ENCODE measurements around the gene PLXNA1. TPM values are rescaled to one million over a fixed set of nuclear protein-coding genes. Genes with fewer than 3 reads are reported as not detected.

Gene PLXNA1
- total and polyA plus RNA-seq, 10 of the 15 experiments (the other 5 are each of a cell fraction or from before 2014, with no cell fraction given) = 0.03 to 16.4 (median 2.5) TPM

GRCh38 chr3:126963261-126964190 lies 19.4 kb upstream of the PLXNA1 start:
- ChIA-PET SMC1A (ENCODE audit: uncharacterized antibody, unreplicated experiment) (no interaction called here), POLR2A (no interaction called here), CTCF (interaction anchor here (0.6 to 1.1 kb wide), 2 partner anchors 25 to 44 kb away, joined by 3 to 4 read pairs; no protein-coding TSS in a partner anchor), RAD21 (ENCODE audit: unreplicated experiment) (no interaction called here)
- Histone ChIP-seq H3K79me2 (ENCODE audit: control insufficient read depth, insufficient read depth, low read length) (no peaks in the 10 kb centered on the region), H3K27ac (ENCODE audit: control insufficient read depth, insufficient read depth) (no peak overlapping the region), H3K4me2 (ENCODE audit: control insufficient read depth, insufficient read depth) (no peak overlapping the region), H3K9me3 (replicated peaks; ENCODE audit: control insufficient read depth, insufficient read depth, low read length) (no peaks in the 10 kb centered on the region), H3K4me1 (ENCODE audit: control insufficient read depth, insufficient read depth, low read length) (peaks cover 10% of the 10 kb centered on the region), H3K9ac (ENCODE audit: control insufficient read depth, insufficient read depth, low read length) (no peak overlapping the region), H3K27me3 (replicated peaks in 1 of 2; ENCODE audit: control insufficient read depth in 2 of 2, insufficient read depth in 2 of 2, low read length in 1 of 2) (no peaks in the 10 kb centered on the region; a peak in 1 of 4 replicates), H3K36me3 (ENCODE audit: control insufficient read depth in 2 of 2, insufficient read depth in 2 of 2, low read length in 1 of 2) (no peaks in the 10 kb centered on the region; a peak in 2 of 4 replicates), H2AFZ (ENCODE audit: control insufficient read depth, low read depth, low read length) (no peak overlapping the region), H3K4me3 (no peak overlapping the region), H4K20me1 (ENCODE audit: control insufficient read depth, insufficient read depth) (no peaks in the 10 kb centered on the region)
- TF ChIP-seq CREB1 (IDR thresholded peaks at IDR 0.05; ENCODE audit: low read depth) = no peak
- no peak for TF ChIP-seq POLR2AphosphoS5 (IDR thresholded peaks at IDR 0.05; ENCODE audit: low read length)
- TF ChIP-seq DPF2 (IDR thresholded peaks at IDR 0.05) = no peak
- TF ChIP-seq SREBF1 (IDR thresholded peaks at IDR 0.05; ENCODE audit: low read length) = no peak
- no peak for TF ChIP-seq GABPA (IDR thresholded peaks at IDR 0.05; ENCODE audit: low read depth)
- no peak for TF ChIP-seq SMAD5 (IDR thresholded peaks at IDR 0.05; ENCODE audit: low read depth)
- TF ChIP-seq NFYA (IDR thresholded peaks at IDR 0.05; ENCODE audit: borderline replicate concordance, low read depth, low read length) = no peak
- TF ChIP-seq IRF5 (IDR thresholded peaks at IDR 0.05; ENCODE audit: borderline replicate concordance) = no peak
- no peak for TF ChIP-seq CHD4 (IDR thresholded peaks at IDR 0.05)
- DNase-seq (ENCODE audit: low read depth, low spot score) (no peak), FAIRE-seq (no peak), ATAC-seq (no peak)
- intact Hi-C loops (cut with micrococcal nuclease; ENCODE audit: unreplicated experiment) (no loop called here), in situ Hi-C loops (cut with MboI) (no loop called here)
- WGBS (ENCODE audit: insufficient coverage, insufficient replicate concordance, low lambda C conversion rate, missing lambda C conversion rate) = 45% methylated on average over 7 of the region's 7 CpGs
- no TSS peak for BruUV-seq (replicated peaks)
